ENCODE data around the gene SPOCK1. TPM values are rescaled to one million over a fixed set of nuclear protein-coding genes. Genes with fewer than 3 reads are reported as not detected.
A peak's percentile ranks its signal among the peaks of the same experiment; 100 is the strongest.
"Not testable (repeated sequence)": the region's sequence is repeated elsewhere in the genome, so short reads cannot be mapped to it uniquely, and the experiment has no call there.

Gene SPOCK1
- total RNA-seq, 1 donor from 2014 or later: 81.2 TPM

DNA sequence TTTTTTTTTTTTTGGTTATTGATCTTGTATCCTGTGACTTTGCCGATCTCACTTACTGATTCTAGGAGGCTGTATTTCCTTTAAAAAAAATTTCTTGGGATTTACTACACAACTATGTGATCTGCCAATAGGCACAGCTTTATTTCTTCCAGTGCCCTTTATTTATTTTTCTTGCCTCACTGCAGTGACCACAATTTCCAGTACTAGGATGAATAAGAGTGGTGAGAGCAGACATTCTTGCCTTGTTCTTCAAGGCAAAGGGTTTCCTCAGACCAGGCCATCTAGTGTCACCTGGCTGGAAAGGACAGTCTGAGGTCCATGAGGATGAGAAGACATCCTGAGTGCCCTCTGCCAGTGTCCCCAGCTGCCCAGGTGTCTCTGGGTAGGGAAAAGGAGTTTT lies 265.4 kb downstream of the SPOCK1 start:
- DNase-seq (ENCODE audit: low spot score in 2 of 2): no peak
- intact Hi-C loops (cut with DNase I): no loop called here
- Histone ChIP-seq H3K27ac (no peak overlapping the region), H3K4me1 (no peaks in the 10 kb centered on the region), H3K9me3 (no peaks in the 10 kb centered on the region), H3K36me3 (no peaks in the 10 kb centered on the region), H3K27me3 (no peaks in the 10 kb centered on the region), H3K4me3 (no peak overlapping the region)
- TF ChIP-seq CTCF (IDR thresholded peaks at IDR 0.05): no peak

DNA sequence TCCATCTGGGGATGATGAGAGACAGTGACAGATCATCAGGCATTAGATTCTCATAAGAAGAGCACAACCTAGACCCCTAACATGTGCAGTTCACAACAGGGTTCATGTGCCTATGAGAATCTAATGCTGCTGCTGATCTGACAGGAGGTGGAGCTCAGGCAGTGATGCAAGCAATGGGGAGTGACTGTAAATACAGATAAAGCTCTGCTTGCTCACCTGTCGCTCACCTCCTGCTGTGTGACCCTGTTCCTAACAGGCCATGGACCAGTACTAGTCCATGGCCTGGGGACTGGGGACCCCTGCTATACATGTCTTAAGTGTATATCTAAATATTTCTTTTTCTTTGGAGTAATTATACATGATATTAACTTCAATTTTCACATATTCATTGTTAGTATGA lies 265.8 kb downstream of the SPOCK1 start:
- H3K27me3 ChIP-seq; H3K9me3 ChIP-seq; H3K4me3 ChIP-seq; H3K36me3 ChIP-seq; H3K27ac ChIP-seq; intact Hi-C loops (cut with DNase I); H3K4me1 ChIP-seq; DNase-seq (ENCODE audit: low spot score in 2 of 2): not testable (repeated sequence)

DNA sequence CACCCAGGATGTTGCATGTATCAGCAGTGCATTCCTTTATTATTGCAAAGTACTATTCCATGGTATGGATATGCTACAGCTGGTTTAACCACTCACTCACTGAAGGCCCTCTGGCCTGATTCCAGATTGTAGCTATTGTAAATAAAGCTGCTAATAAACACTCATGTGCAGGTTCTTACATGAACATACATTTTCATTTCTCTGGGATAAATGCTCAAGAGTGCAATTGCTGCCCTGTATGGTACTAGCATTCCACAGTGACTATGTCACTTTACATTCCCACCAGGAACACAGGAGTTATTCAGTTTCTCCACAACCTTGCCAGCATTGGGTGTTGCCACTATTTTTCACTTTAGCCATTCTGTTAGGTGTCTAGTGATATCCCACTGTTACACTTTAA lies 267.6 kb downstream of the SPOCK1 start:
- no peaks in the 10 kb centered on the region for H3K27me3 ChIP-seq
- H3K4me1 ChIP-seq: no peaks in the 10 kb centered on the region
- no peak for TF ChIP-seq CTCF (IDR thresholded peaks at IDR 0.05)
- no peak overlapping the region for H3K4me3 ChIP-seq
- no peaks in the 10 kb centered on the region for H3K9me3 ChIP-seq
- H3K27ac ChIP-seq: no peak overlapping the region
- no peak for DNase-seq (ENCODE audit: low spot score in 2 of 2)
- intact Hi-C loops (cut with DNase I): no loop called here
- no peaks in the 10 kb centered on the region for H3K36me3 ChIP-seq

DNA sequence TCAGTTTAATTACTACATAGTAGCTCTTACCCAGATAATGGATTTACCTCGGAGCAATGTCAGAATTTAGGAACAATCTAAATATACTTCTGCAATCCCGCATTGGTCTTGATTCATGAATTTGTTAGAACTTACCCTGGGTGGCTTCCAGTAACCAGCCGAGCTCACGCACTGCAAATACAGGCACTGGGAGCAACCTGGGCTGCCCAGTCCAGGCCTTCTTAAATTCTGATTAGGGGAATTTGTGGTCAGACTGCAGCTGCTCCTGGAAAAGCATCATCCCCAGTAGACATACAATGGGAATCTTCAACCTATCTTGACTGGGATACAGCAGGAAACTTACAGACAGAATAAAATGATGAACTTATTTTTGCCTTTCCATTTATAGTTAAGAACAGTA lies 270.3 kb downstream of the SPOCK1 start:
- Histone ChIP-seq H3K4me3 (no peak overlapping the region), H3K4me1 (no peaks in the 10 kb centered on the region), H3K9me3 (no peaks in the 10 kb centered on the region), H3K36me3 (no peaks in the 10 kb centered on the region), H3K27me3 (no peaks in the 10 kb centered on the region), H3K27ac (no peak overlapping the region)
- intact Hi-C loops (cut with DNase I): no loop called here
- no peak for DNase-seq (ENCODE audit: low spot score in 2 of 2)
- no peak for TF ChIP-seq CTCF (IDR thresholded peaks at IDR 0.05)

- intact Hi-C loops (cut with DNase I): no loop called here
- no peaks in the 10 kb centered on the region for H3K36me3 ChIP-seq
- no peaks in the 10 kb centered on the region for H3K4me1 ChIP-seq
- H3K27ac ChIP-seq: no peak overlapping the region
- no peaks in the 10 kb centered on the region for H3K27me3 ChIP-seq
- no peak for DNase-seq (ENCODE audit: low spot score in 2 of 2)
- no peak overlapping the region for H3K4me3 ChIP-seq
- H3K9me3 ChIP-seq: no peaks in the 10 kb centered on the region
- TF ChIP-seq CTCF (IDR thresholded peaks at IDR 0.05): no peak
Observed at GRCh38 chr5:137226081-137226480, 273.0 kb downstream of the SPOCK1 start.

GRCh38 chr5:137223324-137224295 lies 275.5 kb downstream of the SPOCK1 start:
- intact Hi-C loops (cut with DNase I): no loop called here
- Histone ChIP-seq H3K27ac (peak overlapping the region in 1 of 2 donors; percentile 7), H3K4me3 (no peak overlapping the region), H3K27me3 (no peaks in the 10 kb centered on the region), H3K36me3 (no peaks in the 10 kb centered on the region), H3K4me1 (peaks cover 0 to 4% of the 10 kb centered on the region in 2 donors), H3K9me3 (no peaks in the 10 kb centered on the region)
- DNase-seq (ENCODE audit: low spot score in 2 of 2): no peak
- TF ChIP-seq CTCF (IDR thresholded peaks at IDR 0.05): no peak

Data from ascending aorta (tissue), 2 donors.